HuH-7 (cell line): ENCODE data around the gene STAB1.
A peak's percentile ranks its signal among the peaks of the same experiment; 100 is the strongest.
"Not testable (repeated sequence)": the region's sequence is repeated elsewhere in the genome, so short reads cannot be mapped to it uniquely, and the experiment has no call there.

Source experiments
- DNase-seq: peaks from one replicate; pipeline ENCODE4 v3.0.0; 2011; ENCODE audit warnings: low spot score

Gene STAB1

DNA sequence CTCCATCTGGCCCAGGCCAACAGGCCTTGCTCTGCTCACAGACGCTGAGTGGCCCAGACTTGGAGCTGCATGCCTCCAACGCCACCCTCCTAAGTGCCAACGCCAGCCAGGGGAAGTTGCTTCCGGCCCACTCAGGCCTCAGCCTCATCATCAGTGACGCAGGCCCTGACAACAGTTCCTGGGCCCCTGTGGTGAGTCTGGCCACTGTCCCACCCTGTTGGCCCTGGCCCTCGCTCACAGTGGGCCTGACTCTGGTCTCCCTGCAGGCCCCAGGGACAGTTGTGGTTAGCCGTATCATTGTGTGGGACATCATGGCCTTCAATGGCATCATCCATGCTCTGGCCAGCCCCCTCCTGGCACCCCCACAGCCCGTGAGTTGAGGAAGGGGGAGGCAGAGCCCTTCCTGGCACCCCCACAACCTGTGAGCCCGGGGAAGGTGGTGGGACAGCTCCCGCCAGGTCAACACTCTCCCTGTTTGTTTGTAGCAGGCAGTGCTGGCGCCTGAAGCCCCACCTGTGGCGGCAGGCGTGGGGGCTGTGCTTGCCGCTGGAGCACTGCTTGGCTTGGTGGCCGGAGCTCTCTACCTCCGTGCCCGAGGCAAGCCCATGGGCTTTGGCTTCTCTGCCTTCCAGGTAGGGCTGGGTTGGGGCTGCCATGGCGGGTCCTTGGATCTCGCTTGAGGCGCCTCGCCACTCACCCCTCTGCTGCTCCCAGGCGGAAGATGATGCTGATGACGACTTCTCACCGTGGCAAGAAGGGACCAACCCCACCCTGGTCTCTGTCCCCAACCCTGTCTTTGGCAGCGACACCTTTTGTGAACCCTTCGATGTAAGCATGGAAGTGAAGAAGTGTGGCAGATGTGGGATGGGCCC lies 28.5 kb downstream of the STAB1 start:
- DNase-seq = no peak

DNA sequence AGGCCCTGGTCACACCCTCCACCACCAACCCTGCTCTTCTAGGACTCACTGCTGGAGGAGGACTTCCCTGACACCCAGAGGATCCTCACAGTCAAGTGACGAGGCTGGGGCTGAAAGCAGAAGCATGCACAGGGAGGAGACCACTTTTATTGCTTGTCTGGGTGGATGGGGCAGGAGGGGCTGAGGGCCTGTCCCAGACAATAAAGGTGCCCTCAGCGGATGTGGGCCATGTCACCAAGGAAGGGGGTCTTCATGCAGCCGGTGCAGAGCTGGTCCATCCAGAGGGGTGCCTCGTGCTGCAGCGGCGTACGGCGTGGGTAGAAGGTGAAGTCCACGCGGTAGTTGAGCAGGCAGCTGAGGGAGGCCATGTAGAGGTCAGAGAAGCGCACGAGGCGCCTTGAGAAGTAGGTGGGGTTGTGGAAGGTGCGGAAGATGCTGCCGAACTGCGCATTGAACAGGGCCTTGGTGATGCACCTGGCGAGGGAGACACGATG lies 29.2 kb downstream of the STAB1 start:
- DNase-seq = no peak

DNA sequence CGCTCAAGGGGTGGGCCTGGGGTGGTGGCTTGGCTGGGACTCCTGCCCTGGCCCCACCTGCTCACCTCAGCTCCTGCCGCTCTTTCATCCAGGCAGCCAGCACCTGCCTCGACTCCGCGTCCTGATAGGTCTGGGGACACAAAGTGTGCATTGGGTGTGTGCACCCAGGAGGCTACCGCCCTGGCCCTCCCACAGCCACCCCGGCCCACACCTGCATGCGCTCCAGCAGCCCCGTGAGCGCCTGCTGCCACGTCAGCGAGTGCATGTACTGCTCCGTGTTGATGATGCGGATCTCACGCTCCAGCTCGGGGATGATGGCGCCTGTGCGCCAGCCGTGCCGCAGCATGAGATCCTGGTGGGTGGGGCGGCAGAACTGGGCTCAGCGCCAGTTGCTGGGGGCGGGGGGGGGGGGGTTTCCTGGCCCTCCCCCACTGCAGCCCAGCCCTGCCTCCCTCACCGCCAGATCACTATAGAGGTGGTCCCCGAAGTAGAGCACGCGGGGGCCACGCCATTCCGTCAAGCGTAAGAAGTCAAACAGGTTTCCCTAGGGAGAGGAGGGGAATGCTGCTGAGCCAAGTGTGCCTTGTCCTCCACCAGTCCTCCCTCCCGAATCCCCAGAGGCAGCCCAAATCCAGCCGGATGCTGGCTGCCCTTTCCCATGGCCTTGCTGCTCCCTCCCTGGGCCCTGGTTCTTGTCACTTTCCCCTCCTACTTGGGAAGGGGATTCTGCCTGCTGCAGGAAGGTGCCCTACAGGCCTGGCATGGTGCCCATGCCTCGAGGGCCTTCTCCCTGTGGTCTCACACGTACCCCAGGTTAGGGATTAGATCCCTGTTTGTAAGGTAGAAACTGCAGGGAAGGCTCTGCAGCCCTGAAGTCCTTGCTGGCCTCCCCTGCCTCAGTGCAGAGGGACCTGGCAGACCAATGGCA lies 29.9 kb downstream of the STAB1 start:
- DNase-seq = no peak

DNA sequence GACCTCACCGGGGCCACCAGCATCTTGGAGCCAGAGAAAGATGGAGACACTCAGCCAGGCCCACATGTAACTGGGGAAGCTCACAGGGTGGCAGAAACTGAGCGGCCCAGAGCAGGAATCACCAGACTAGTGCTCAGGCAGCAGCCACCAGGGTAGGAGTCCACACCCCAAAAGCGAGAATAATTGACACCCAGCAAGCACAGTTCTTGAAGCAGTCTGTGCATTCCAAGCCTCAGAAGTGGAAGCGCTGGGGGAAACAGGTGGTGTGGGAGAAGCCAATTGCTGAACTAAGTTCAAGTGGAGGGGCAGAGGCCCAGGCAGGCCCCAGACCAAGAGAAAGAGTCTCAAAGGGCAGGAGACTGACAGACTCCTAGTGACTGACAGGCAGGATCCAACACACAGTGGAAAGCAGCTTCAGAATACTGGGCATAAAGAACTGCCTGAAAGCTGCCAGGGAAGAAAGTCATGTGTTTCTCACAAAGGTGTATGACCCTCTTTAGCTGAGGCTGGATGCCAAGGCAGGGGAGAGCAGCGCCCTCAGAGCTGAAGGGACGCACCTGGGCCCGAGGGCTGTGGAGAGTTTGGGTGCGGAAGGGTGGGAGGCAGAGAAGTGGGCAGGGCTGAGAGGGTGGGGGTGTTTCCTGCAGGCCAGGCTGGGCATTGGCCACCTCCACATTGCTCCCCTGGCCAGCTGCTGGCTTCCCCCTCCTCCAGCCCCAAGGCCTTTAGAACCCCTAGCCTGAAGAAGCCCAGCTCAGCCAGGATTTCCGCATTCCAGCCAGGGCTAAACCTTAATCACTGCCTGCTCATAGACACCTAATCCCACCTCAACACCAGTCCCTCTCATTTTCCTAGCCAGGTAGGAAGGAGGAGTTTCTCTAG lies 30.8 kb downstream of the STAB1 start:
- no peak for DNase-seq

- DNase-seq = not testable (repeated sequence)
These were observed 31.5 kb downstream of the STAB1 start for GRCh38 chr3:52526671-52527038.

- no peak for DNase-seq
These were observed 32.0 kb downstream of the STAB1 start for GRCh38 chr3:52527039-52527731.

GRCh38 chr3:52527732-52528585 lies 32.8 kb downstream of the STAB1 start:
- peak; percentile 0 for DNase-seq

- DNase-seq = no peak
These were observed 33.6 kb downstream of the STAB1 start for GRCh38 chr3:52528586-52529375.

DNA sequence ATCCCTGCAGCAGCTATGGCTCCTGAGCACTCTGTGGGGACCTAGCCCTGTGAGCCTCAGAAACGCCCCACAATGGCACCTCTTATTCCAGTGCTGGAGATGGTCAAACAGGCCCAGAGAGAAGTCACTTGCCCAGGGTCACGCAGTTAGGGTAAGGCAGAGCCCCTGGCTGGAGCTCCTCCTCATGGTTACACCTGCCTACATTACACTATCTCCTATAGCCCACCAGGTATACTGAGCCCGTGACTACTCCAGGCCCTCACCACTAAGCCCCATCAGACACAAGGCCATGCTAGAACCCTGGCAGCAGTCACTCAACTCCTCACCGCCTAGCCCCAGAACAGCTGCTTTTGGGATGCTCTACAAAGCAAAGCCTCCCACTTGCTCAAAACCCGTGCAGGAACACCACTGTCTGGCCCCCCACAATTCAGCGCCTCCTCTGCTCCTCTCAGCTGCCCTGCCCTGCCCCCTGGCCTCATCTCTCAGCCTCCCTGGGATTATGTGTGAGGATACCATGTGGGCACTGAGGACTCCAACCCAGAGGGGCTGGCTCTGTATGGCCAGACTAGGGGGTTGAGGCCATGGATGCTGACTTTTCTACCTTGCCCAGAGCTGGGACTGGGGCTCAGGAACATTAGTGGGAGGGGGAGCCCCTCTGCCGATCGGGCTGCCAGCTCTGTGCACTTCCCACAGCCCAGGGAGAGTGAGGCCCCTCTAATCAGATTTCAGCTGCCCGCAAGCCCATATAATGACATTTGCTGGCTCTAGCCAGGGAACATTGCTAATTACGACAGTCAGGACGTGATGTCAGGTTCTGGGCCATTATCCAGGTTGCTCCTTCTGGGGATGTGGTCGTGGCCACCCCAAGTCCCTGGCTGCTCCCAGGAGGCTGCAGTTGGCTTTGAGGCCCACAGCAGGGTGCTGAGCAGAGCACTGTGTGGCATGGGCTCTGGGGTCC lies 34.5 kb downstream of the STAB1 start:
- DNase-seq = no peak

DNA sequence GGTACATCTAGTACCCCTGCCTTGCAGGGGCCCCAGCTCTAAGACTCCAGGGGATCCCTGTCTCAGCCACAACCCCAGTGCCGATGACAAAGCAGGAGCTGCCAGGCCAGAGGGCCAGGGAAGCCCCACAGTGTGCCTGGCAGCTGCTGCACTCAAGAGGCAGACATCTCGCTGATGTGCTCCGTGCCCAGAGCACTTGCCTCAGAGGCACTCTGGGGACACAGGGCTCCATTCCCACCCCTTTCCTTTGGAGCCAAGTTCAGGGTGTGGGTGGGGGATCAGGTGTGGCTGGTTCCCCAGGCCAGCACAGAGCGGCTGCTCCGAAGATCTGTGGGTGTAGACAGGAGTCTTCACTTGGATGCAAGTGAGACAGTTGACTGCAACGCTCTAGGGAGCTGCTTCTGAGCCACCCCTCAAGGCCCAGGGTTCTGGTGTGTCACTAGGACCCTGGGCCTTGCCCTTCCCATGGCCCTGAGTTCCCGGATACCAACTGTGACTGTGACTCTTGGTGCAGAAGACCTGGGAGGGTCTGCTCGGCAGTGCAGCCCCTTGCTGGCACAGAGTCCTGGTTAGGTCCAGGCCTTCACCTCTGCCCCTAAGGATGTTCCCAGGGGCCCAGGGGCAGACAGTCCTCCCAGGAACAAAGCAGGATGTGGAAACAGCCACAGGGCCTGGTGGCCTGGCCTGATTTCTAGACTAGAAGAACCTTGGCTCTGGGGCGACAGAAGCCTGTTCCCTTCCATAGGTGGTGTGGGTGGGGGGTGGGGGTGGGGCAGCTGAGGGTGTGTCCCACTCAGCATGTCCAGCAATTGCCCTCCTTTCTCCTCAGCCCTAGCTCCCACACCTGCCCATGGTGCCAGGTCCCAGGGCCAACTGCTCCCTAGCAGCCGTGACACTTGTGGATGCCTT lies 36.0 kb downstream of the STAB1 start:
- no peak for DNase-seq

DNA sequence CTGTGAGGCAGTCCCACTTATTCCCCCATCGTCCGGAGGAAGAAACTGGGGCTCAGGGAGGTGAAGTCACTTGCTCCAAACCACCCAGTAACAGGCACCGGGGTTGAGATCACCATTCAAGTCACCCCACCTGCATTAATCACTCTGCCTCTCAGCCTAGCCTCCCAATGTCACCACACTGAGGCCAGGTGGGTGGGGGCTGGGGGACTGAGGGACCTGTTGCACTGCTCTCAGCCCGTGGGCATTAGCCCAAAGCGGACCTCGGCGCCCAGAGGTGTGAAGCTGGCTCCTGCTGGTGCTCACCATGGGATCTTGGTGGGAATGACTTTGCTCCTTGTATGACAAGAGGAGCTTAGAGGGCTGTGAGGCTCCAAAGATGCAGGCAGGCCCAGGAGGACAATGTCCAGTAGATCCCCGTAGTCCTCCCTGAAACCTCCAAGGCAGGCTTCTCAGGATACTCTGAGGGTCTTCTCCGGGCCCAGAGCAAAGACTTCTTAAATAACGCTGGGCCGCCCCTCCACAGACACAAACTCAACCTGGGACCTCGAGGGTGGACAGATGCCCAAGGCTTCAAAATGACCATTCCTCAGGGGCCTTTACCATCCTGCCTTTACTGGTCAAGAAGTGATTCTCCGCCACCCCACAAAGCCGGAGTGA lies 36.9 kb downstream of the STAB1 start:
- no peak for DNase-seq

DNA sequence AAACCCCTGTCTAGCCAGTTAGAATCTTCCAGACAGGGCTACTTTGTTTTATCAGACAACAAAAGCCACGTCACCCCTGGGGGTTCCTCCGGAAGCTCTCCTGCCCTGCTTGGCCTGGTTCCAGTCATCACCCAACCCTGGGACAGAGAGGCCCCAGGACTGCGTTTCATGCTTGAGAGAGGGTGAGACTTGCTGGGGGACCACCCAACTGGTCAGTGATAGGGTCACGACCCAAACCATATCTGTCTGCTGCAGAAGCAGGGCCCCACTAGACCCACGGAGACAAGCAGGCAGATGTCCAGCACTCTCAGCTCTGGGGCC lies 37.3 kb downstream of the STAB1 start:
- DNase-seq = no peak

DNA sequence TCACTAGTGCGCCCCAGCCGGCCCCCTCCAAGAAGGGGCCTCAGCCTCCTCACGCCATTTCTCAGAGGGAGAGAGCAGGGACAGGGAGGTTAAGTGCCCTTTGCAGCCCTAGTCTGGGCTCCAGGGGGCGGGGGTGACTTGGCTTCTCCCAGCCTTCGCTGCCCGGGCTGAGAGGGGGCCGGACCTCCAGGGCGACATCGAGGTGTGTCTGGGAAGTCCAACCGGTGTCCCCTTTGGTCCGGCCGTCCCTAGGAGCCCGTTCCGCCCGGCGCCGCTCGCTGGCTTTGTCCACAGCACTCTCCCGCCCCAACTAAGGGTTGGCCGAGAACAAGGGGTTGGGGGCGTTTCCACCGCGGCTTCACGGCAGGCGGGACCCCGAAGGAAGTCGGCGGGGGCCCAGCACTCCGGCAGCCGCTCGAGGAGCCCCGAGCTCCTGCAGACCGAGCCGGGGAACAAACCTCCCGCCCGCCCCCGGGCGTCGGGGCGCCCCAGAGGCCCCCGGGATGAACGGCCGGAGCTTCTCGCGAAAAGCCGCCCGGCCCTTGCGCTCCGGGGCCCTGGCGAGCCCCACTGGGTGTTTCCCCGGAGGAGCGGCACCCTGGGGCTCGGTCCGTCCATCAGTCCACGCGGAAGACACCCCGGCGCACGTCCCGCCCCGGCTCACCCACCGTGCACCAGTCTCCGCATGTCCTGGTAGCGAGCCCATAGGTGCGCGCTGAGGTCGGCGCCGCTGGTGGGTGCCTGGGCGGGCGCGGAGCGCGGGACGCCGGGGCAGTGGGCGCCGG lies 37.9 kb downstream of the STAB1 start:
- DNase-seq = no peak

- DNase-seq = peak; percentile 71
These were observed 38.6 kb downstream of the STAB1 start, which contains the start of gene NT5DC2 for GRCh38 chr3:52533623-52534280. Gene NT5DC2 (minus strand): TSS chr3:52533857. CDS start chr3:52533737, 120 bp downstream.
